Ureter (tissue), 1 donor: ENCODE measurements around the gene PCID2. TPM values are rescaled to one million over a fixed set of nuclear protein-coding genes. Genes with fewer than 3 reads are reported as not detected.

Experiments
- DNase-seq: peaks from one replicate; pipeline ENCODE4 v3.0.0-alpha.2; 2020; ENCODE audit warnings: low spot score
- total RNA-seq: library from RNA; stranded (reverse); gene quantifications from one replicate; pipeline ENCODE4 v1.2.4, GENCODE V29; 2023
- donor health status: DM: yes; HTN: yes; CAD: no.

Gene PCID2
- total RNA-seq, 1 donor from 2014 or later = 48.7 TPM

DNA sequence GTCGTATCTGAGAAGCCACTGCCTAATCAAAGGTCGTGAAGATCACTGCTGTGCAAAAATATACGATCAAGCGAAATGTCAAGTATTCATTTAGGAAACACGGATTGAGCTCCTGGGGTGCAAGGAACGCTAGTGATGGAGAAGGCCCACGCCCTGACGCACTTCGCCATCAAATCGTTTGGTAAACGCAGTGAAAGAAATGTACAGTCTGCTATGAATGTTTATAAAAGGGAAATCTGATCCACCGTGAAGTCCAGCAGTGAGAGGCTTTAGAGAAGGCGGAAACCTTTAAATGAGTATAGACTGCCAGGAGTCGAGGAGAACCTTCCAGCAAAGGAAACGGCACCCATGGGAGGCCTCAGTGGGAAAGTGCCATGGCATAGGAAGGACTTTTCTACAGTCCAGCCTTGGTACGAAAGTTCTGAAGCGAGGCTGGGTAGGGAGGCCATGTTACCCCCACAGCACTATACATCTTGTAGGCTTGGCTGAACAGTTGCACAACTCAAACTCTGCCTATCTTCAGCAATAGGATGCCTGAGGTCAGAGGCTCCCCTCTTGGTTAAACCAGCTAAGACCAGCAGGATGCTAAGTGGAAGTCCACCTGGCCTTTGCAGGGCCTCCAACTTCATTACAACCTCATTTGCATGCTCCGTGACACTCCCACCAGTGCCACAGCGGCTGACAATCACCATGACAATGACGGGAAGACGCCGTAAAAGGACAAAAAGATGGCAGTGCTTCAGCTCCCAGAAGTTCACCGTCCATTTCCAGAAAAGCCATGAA, 20.4 kb downstream of the PCID2 start:
- DNase-seq = no peak

DNA sequence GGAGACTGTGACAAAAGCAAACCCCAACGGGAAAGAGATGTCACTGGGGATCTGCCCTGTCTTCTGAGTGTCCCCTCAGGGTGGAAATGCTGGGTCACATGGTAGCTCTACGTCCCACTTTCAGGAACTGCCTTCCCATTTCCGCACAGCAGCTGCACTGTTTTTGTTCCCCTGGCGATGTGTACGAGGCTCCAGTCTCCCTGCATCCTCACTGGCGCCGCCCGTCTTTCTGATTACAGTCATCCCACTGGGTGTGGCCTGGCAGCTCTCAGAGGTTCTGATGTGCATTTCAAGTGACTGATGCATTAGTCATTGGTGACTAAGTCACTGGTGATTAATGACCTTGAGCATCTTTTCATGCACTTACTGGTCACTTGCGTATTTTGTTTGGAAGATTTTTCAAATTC, 21.2 kb downstream of the PCID2 start:
- DNase-seq = peak; percentile 68

DNA sequence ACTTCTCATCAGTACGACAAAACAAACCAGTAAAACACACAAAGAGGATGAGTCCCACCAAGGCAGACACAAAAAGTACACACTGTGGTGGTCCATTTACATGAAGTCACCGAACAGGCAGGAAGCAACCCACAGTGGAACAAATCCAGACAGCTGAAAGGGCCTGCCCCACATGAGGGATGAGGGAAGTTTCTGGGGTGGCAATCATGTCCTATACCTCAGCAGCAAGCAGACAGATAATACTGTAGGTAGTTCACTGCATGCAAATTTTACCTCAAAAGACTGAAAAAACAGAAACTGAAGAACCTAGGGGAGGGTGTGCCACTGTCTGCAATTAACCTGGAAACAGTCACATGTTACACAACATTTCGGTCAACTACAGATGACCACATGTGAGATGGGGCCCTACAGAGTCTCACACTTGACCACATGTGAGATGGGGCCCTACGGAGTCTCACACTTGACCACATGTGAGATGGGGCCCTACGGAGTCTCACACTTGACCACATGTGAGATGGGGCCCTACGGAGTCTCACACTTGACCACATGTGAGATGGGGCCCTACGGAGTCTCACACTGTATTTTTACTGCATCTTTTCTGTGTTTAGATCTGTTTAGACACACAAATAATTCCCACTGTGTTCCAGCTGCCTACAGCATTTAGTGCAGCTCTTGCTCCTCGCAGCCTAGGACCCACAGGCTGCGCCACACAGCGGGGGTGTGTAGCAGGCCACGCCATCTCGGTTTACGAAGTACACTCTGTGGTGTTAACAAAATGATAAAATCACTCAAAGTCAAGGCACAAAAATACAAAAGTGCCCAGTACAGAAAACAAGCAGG, 22.2 kb downstream of the PCID2 start:
- no peak for DNase-seq

- DNase-seq = no peak
Measured at GRCh38 chr13:113184568-113185440, 23.7 kb downstream of the PCID2 start.

DNA sequence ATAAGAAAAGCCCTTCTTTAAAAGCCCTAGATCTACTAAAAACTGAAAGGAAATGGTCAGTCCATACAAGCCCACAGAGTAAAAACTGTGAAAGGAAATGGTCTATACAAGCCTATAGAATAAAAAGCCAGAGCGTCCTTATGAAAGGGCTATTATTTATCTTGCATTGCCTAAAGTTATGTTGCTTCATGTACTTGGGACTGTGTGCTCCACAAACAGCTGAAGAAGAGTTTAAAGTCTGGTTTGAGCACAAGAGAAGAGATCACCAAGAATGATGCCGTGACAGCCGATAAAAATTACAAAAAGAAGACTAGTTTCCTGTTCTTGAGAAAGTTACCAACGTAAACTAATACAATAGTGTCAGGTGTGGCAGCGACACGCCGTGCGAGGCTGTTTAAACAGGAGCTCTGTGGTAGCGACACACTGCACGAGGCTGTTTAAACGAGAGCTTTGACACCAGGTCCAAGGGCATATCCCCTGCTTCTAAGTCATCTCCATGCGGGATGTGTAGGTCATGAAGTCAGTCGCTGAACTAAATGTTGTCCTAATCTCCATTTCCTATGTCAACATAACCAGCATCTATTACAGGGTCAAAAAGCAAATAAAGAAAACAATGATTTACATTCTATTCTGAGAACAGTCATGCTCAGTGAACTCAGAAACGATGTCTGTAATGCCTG, 24.9 kb downstream of the PCID2 start:
- DNase-seq = no peak

DNA sequence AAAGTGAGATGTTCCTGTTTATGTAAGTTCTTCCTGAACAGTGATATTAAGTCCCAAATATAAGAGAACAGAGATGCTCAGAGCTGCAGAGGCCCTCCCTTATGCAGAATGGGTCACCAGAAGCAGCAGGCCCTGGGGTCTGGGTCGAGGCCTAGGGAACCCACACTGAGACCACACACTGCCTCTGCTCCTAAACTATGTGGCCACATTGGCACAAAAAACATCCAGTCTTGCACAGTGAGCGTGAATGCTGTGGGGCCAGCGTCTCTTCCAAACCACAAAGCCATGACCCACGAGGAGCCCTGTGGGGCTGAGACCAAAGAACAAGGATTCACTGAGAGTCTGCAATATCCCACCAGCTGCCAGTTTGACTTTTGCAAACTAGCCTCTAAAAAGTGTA, 26.4 kb downstream of the PCID2 start:
- no peak for DNase-seq

- no peak for DNase-seq
Measured at GRCh38 chr13:113179374-113180230, 28.9 kb downstream of the PCID2 start.

- no peak for DNase-seq
Measured at GRCh38 chr13:113178896-113179167, 29.6 kb downstream of the PCID2 start.

DNA sequence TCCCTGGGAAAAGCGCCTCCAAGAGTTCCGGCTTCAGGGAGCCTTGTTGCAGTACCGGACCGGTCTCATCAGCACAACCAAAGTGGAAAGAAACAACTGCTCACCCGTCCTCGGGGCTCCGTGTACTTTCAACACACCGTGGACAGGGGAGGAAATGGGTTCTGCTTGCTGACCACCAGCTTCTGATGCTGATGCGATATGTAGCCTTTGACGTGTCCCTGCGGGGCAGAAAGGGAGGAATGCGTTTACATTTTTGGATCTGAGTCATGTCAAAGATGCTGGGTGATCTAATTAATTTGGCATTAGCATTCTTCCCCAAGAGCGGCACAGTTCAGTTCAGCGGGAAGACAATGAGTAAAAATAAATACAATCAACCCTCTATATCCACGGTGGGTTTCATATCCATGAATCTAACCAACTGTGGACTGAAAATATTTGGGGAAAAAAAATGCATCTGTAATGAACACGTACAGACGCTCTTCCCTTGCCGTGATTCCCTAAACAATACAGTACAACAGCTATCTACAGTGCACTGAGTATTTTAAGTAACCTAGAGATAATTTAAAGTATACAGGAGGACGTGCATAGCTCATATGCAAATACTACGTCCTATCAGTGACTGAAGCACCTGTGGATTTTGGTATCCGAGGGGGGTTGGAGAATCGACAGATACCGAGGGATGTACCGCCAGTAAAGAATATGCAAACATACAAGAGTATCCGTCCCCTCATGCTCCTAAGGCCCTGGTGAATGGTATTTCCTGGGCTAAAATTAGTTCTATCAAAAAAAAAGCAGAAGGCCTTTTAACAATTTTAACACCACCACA, 30.2 kb downstream of the PCID2 start:
- no peak for DNase-seq

- DNase-seq = no peak
Measured at GRCh38 chr13:113176822-113177221, 31.6 kb downstream of the PCID2 start.

- DNase-seq = no peak
Measured at GRCh38 chr13:113176280-113176679, 32.2 kb downstream of the PCID2 start.

DNA sequence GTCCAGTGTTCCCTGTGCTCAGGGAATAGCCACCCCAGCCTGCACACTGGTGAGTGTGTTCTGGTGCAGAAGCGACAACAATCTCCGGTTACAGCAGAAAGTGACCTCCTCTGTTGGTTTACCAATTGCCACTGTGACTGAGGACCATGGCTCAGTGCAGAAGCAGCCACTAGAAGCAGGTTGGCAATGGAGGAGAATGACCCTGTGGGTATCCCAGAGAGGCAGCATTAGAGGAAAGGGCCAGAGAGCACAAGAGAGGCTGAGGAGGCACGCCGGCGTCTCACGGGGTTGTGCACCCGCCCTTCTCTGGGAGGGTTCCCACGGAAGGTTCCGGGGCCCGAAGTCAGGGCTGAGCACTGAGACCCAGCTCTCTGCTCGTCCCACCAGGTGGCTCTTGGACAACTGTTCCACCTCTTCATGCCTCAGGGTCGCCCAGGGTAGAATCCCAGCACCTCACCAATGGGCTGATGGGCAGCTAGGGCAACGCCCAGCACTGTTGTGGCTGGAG, 36.0 kb downstream of the PCID2 start:
- DNase-seq = no peak

DNA sequence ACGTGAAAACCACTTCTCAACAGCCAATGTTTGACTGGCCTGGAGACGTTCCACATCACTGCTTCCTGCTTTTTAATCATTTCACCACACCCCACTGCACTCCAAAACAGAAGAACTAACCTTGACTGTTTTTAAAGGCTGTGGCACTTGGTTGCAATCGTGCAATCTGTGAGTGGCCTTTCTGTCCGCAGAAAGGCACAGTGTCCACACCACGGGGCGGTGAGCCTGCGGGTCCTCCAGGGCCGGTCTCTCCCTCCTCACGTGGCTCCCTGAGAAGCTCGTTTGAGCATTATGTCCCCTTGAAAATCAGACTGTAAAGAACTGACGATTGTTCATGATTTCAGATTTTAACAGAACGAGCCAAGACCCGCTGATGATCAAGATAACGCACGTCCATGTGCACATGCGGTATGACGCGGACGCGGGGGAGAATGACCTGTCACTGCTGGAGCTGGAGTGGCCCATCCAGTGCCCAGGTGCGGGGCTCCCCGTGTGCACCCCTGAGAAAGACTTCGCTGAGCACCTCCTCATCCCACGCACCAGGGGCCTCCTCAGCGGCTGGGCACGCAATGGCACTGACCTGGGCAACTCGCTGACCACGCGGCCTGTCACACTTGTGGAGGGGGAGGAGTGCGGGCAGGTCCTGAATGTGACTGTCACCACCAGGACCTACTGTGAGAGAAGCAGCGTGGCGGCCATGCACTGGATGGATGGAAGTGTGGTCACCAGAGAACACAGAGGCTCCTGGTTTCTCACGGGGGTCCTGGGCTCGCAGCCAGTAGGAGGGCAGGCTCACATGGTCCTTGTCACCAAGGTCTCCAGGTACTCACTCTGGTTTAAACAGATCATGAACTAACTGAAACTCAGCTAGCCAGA, 37.0 kb downstream of the PCID2 start:
- DNase-seq = no peak

- no peak for DNase-seq
Measured at GRCh38 chr13:113170511-113170910, 38.0 kb downstream of the PCID2 start.

DNA sequence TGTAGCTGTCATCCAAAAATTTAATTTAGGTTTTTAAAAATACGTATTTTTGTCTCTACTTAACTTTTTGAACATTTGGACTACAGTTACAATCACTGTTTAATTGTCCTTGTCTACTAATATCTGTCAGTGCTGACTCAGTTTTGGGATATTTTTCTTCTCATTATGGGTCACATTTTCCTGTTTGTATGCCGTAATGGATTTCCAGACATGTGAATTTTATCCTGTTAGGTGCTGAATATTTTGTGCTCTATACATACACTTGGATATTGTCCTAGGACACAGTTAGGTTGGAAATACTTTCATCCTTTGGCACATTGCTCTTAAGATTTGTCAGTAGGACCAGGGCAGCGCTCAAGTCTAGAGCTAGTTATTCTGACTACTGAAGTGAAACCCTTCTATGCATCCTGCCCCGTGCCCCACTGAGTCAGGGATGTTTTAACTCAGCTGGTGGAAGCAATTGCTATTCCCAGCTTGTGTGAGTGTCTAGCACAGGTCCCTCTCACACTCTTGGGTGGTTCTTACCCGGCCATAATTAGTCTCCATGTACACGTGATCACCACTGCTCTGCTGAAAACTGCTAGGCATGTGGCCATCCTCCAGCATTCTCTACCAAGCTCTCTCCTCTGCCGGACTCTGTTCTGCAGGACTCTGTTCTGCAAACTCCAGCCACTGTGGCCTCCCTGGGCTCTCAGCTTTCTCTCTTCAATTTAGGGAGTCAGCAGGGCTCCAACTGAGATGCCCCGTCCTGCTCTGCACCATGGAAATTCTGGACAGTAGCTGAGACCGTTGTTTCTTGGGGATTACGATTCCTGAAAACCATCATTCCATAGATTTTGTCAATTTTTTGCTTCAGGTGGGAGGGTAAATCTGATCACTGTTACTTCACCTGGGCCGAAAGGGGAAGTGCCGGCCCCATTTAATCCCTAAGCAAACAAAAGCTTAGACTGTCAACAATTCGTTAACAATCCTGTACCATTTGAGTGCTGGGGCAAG, 38.9 kb downstream of the PCID2 start:
- DNase-seq = no peak

DNA sequence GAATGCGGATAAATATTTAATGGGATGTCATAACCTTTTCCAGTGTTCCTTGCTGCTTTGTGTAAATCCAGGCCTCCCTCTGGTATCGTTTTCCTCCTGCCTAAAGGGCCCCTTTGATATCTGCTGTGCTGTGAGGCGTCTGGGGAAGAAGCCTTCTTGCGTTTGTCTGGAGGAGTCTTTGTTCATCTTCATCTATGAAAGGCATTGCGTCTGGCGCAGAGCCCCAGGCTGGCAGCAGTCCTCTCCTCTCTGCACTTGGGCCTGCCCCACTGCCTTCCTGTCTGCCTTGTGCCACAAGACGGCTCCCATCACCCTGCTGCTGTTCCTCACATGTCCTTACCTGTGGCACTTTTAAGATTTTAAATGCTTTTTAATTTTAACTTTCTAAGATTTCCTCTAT, 40.3 kb downstream of the PCID2 start:
- DNase-seq = no peak

DNA sequence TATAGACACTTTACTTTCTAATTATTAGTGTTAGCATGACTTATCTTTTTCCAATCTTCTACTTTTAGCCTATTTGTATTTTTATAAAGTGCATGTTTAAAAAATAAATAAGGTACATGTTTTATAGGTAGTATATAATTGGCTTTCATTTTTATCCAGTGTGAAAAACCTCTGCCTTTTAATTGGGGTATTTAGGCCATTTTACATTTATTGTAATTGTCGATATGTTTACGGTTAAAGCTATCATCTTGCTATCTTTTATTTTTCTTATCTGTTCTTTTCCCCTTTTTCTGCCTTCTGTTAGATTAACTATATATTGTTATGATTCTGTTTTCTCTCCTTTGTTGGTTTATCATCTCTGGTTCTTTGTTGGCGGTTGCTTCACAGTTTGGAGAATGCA, 40.9 kb downstream of the PCID2 start:
- no peak for DNase-seq
